Adrenal gland (tissue), 12 donors: ENCODE measurements around the gene ST7. TPM values are rescaled to one million over a fixed set of nuclear protein-coding genes. Genes with fewer than 3 reads are reported as not detected.

Experiments used
- DNase-seq, 7 donors: peaks; one replicate each; pipeline ENCODE4 v3.0.0-alpha.2; 2019 to 2020
- H3K27ac ChIP-seq, 5 donors: fragments of 200-600 bp; sonication (generic) in 4 of 5; 1 replicate in 3 of 5; 2 replicates in 2 of 5; pipeline versions ENCODE4 v1.5.1 to v1.8.0; 2016 to 2020; ENCODE audit warnings: mild to moderate bottlenecking in 1 of 5
- H3K27me3 ChIP-seq: fragments of 200-600 bp; 2 replicates; pipeline ENCODE4 v1.8.0; 2021
- H3K36me3 ChIP-seq, 2 donors: fragments of 200-600 bp; replicated peaks in 1 of 2; 1 replicate in 1 of 2; 2 replicates in 1 of 2; pipeline versions ENCODE4 v1.5.1 to v1.8.0; 2018 to 2022
- H3K4me1 ChIP-seq, 2 donors: fragments of 200-600 bp; replicated peaks in 1 of 2; 1 replicate in 1 of 2; 2 replicates in 1 of 2; pipeline versions ENCODE4 v1.5.1 to v1.8.0; 2018 to 2021
- H3K4me3 ChIP-seq, 4 donors: fragments of 200-600 bp; sonication (generic) in 3 of 4; one replicate each; pipeline ENCODE4 v1.5.1; 2016 to 2018
- H3K9me3 ChIP-seq, 3 donors: fragments of 200-600 bp; sonication (generic) in 1 of 3; replicated peaks in 1 of 3; 1 replicate in 2 of 3; 2 replicates in 1 of 3; pipeline versions ENCODE4 v1.5.1 to v1.8.0; 2016 to 2021
- POLR2A ChIP-seq, 2 donors: fragments of 450-650 bp; IDR thresholded peaks; one replicate each; pipeline ENCODE4 v1.6.1; 2017; ENCODE audit warnings: antibody characterized with exemption in 2 of 2, mild to moderate bottlenecking in 2 of 2, moderate library complexity in 1 of 2
- WGBS, 4 donors: extraction: QIAGEN DNeasy Blood & Tissue Kit in 2 of 4; methylation state at CpG; one replicate each; pipeline versions ENCODE4 v1.1.5 to v1.1.7; 2013 to 2017; 5-methylcytosine and 5-hydroxymethylcytosine counted together
- intact Hi-C, 2 donors: fragments of 100-400 bp; cut with DNase I; formaldehyde crosslinking; loops; one replicate each; pipeline versions ENCODE4 v1.14.1 to v1.15.0; 2022 to 2023
- microRNA-seq, 3 donors: library from miRNA; unstranded; fragments of <30 nt; microRNA quantifications; one replicate each; pipeline ENCODE4, GENCODE V29; 2017 to 2020
- polyA plus RNA-seq, 3 donors: library from polyadenylated mRNA; stranded (reverse); fragments of 200-250 nt in 2 of 3; fragments of 350-450 nt in 1 of 3; fragmentation: Illumina TruSeq in 1 of 3; extraction: RNeasy Lipid Tissue Mini Kit (QIAGEN cat#74804) in 1 of 3; gene quantifications; one replicate each; pipeline ENCODE4 v1.2.3, GENCODE V29; 2013 to 2014
- small RNA-seq, 2 donors: library from RNA; depleted of rRNA; stranded (forward); fragments of <200 nt; gene quantifications; one replicate each; pipeline ENCODE3, GENCODE V24; 2016
- total RNA-seq, 9 donors: library from RNA; depleted of rRNA in 4 of 9; stranded (reverse); fragments of >200 nt in 4 of 9; fragments of 120-200 nt in 1 of 9; fragmentation: NEBNext Ultra II Directional in 1 of 9; extraction: Animal tissue kit (Norgen Biotek cat#: 25700) in 1 of 9; gene quantifications; one replicate each; pipeline versions ENCODE4 v1.1.0 to v1.2.4, GENCODE V29; 2013 to 2023
- TF ChIP-seq, protein P1 (sequence below), 6 experiments: fragments of 450-650 bp in 4 of 6; fragments of 200-600 bp in 2 of 6; sonication (generic) in 1 of 6; IDR thresholded peaks; 1 replicate in 5 of 6; 2 replicates in 1 of 6; pipeline versions ENCODE4 v1.5.1 to v1.8.0; 2016 to 2021; ENCODE audit warnings: antibody characterized with exemption in 6 of 6, mild to moderate bottlenecking in 2 of 6, moderate library complexity in 1 of 6
- donor health status: healthy with polysubstance abuse.
- donor health status: Bipolar disorder and iron deficiency.
- donor health status: DM: yes; HTN: yes; CAD: no.
- donor health status: DM: no; HTN: no; CAD: no.
- donor health status: DM: no; HTN: no; CAD: no.
- donor health status: DM: yes; HTN: yes; CAD: no.

ST7 gene
- total and polyA plus RNA-seq, 12 donors, result 15.7 to 69.9 (median 33.1) TPM

DNA sequence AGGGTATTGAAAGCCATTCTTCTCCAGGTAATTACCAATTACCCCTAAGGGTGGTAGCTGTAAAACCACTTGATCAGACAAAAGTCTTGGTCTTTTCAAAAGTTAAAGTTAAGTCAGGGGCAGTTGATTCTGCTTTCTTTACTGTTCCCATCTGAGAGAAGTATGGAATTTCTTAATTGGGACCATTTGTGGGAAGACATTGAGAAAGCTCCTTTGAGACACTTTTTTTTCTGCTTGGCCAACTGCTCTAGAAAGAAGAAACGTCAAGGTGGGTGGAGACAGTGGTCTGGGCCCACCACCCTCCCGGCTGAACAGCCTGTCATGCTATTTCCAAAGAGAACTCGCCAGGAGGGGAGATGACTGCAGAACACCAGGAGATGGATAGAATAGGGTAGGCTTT is 324.3 kb downstream of the ST7 start:
- intact Hi-C loops, result no loop called here
- no peaks in the 10 kb centered on the region for H3K4me1 ChIP-seq
- no peak overlapping the region for H3K4me3 ChIP-seq
- H3K27ac ChIP-seq, result no peak overlapping the region
- WGBS, 4 donors, result 52 to 76% (median 70%) methylated on average over 3 of the region's 3 CpGs
- no peak for TF ChIP-seq POLR2A (IDR thresholded peaks at IDR 0.05)
- TF ChIP-seq, protein P1, sequence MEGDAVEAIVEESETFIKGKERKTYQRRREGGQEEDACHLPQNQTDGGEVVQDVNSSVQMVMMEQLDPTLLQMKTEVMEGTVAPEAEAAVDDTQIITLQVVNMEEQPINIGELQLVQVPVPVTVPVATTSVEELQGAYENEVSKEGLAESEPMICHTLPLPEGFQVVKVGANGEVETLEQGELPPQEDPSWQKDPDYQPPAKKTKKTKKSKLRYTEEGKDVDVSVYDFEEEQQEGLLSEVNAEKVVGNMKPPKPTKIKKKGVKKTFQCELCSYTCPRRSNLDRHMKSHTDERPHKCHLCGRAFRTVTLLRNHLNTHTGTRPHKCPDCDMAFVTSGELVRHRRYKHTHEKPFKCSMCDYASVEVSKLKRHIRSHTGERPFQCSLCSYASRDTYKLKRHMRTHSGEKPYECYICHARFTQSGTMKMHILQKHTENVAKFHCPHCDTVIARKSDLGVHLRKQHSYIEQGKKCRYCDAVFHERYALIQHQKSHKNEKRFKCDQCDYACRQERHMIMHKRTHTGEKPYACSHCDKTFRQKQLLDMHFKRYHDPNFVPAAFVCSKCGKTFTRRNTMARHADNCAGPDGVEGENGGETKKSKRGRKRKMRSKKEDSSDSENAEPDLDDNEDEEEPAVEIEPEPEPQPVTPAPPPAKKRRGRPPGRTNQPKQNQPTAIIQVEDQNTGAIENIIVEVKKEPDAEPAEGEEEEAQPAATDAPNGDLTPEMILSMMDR (IDR thresholded peaks at IDR 0.05), result no peak
- DNase-seq, result no peak
- H3K27me3 ChIP-seq, result no peaks in the 10 kb centered on the region
- H3K36me3 ChIP-seq, result no peaks in the 10 kb centered on the region
- no peaks in the 10 kb centered on the region for H3K9me3 ChIP-seq

DNA sequence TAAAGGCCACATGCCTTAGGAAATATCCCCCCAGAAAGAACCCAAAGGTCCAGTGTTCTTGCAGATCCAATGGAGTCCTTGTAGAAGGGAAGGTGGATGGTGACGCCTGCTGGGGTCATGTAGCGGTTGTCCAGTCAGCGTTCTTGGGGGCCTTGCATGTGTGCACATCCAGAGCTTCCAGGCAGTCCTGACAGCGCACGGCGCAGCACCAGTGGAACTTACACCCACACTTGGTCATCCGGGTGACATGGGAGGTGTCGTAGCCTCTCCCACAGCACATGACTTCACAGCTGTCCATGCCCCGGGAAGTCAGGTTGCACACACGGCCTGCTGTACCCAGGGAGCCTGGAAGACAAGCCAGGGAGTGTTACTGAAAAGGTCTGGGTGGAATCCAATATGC is 324.7 kb downstream of the ST7 start:
- intact Hi-C loops, result no loop called here
- H3K4me1 ChIP-seq, result no peaks in the 10 kb centered on the region
- 80 to 94% (median 92%) methylated on average over 1 to 10 of the region's 10 CpGs for WGBS, 4 donors
- no peak overlapping the region for H3K4me3 ChIP-seq
- no peak for DNase-seq
- no peaks in the 10 kb centered on the region for H3K9me3 ChIP-seq
- no peak overlapping the region for H3K27ac ChIP-seq
- H3K27me3 ChIP-seq, result no peaks in the 10 kb centered on the region
- TF ChIP-seq POLR2A (IDR thresholded peaks at IDR 0.05), result no peak
- TF ChIP-seq, protein P1 (IDR thresholded peaks at IDR 0.05), result no peak
- H3K36me3 ChIP-seq, result no peaks in the 10 kb centered on the region

DNA sequence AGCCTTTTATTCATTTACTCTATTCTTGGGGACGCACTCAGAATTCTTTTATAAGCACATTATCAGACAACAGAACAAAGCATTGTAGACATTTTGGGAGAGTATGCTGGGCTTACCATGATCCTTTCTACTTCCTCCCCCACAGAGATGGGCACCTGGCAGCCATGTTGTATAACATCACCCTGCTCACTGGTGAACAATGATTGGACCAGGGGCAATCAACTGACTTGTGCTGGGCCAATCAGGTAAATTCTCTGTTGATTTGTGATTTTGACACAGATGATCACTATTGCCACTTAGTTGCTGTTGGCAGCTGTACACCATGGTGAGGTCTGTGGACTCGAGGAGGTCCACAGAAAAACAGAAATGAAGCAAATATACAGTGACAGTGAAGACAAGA is 325.9 kb downstream of the ST7 start:
- H3K36me3 ChIP-seq, result no peaks in the 10 kb centered on the region
- H3K4me3 ChIP-seq, result no peak overlapping the region
- H3K9me3 ChIP-seq, result no peaks in the 10 kb centered on the region
- WGBS, 4 donors, result 73 to 80% (median 78%) methylated on average over 2 of the region's 2 CpGs
- intact Hi-C loops, result no loop called here
- no peaks in the 10 kb centered on the region for H3K27me3 ChIP-seq
- no peak for TF ChIP-seq POLR2A (IDR thresholded peaks at IDR 0.05)
- TF ChIP-seq, protein P1 (IDR thresholded peaks at IDR 0.05), result no peak
- H3K4me1 ChIP-seq, result no peaks in the 10 kb centered on the region
- H3K27ac ChIP-seq, result no peak overlapping the region
- no peak for DNase-seq

Small RNAs within 50 kb of the gene (microRNA-seq; reads per million reads assigned to microRNA genes)
- 0.76 to 0.89 (median 0.85) reads per million in 3 donors for gene MIR6132

Small RNAs within 50 kb of the gene (small RNA-seq; reads per million reads assigned to genes)
- gene AC002542.1 (0 reads per million in 2 donors), gene MTCYBP6 (0 reads per million in 2 donors), gene RF00019 (0 reads per million in 2 donors), gene RF02179 (0 reads per million in 2 donors), gene RF02180 (0 reads per million in 2 donors), gene RF02181 (0 reads per million in 2 donors), gene RF02183 (0 reads per million in 2 donors), gene RF02184 (0 reads per million in 2 donors), gene RF02185 (0 reads per million in 2 donors), gene RF02188 (0 reads per million in 2 donors), gene RNA5SP239 (0 reads per million in 2 donors)

Other genes with a start within 250 kb of the ST7 start
- 100 to 1,000 TPM in 8 of 9 donors, 10 to 100 TPM in 1; 58.1 to 241 (median 187) TPM for gene CAPZA2, start 90.9 kb upstream of the ST7 start, total RNA-seq
- gene CAPZA2, start 90.9 kb upstream of the ST7 start, polyA plus RNA-seq, result 100 to 1,000 TPM in 1 of 3 donors, 10 to 100 TPM in 2; 18.6 to 221 (median 31.3) TPM